GM23248 (cell line): ENCODE results near the gene GPR4. TPM values are rescaled to one million over a fixed set of nuclear protein-coding genes. Genes with fewer than 3 reads are reported as not detected.

ENCODE experiments used
- DNase-seq: peaks from one replicate; pipeline ENCODE4 v3.0.0-alpha.2; 2015
- H2AFZ ChIP-seq: fragments of 200-600 bp; sonication (generic); 2 replicates; pipeline ENCODE4 v1.6.1; 2016; ENCODE audit warnings: antibody characterized with exemption
- H3F3A ChIP-seq: fragments of 200-600 bp; sonication (generic); 2 replicates; pipeline ENCODE4 v1.6.1; 2016; ENCODE audit warnings: mild to moderate bottlenecking, antibody characterized with exemption, mixed run types; ENCODE audit not compliant: insufficient read depth
- H3K27ac ChIP-seq: fragments of 200-600 bp; sonication (generic); 2 replicates; pipeline ENCODE4 v1.5.1; 2016; ENCODE audit warnings: mild to moderate bottlenecking
- H3K27me3 ChIP-seq: fragments of 200-600 bp; sonication (generic); replicated peaks from 2 replicates; pipeline ENCODE4 v1.6.1; 2016; ENCODE audit warnings: mild to moderate bottlenecking; ENCODE audit not compliant: insufficient read depth
- H3K36me3 ChIP-seq: fragments of 200-600 bp; sonication (generic); 2 replicates; pipeline ENCODE4 v1.6.1; 2016; ENCODE audit warnings: low read depth, mild to moderate bottlenecking
- H3K4me1 ChIP-seq: fragments of 200-600 bp; sonication (generic); 2 replicates; pipeline ENCODE4 v1.6.1; 2016; ENCODE audit warnings: mild to moderate bottlenecking; ENCODE audit not compliant: insufficient read depth
- H3K4me2 ChIP-seq: fragments of 200-600 bp; sonication (generic); one replicate; pipeline ENCODE4 v1.6.1; 2016; ENCODE audit warnings: mild to moderate bottlenecking; ENCODE audit not compliant: unreplicated experiment
- H3K4me3 ChIP-seq: fragments of 200-600 bp; sonication (generic); 2 replicates; pipeline ENCODE4 v1.5.1; 2016; ENCODE audit warnings: mild to moderate bottlenecking
- H3K79me2 ChIP-seq: fragments of 200-600 bp; sonication (generic); 2 replicates; pipeline ENCODE4 v1.6.1; 2016; ENCODE audit warnings: mild to moderate bottlenecking; ENCODE audit not compliant: insufficient read depth
- H3K9ac ChIP-seq: fragments of 200-600 bp; sonication (generic); 2 replicates; pipeline ENCODE4 v1.6.1; 2016; ENCODE audit warnings: mild to moderate bottlenecking
- H3K9me2 ChIP-seq: fragments of 200-600 bp; sonication (generic); 2 replicates; pipeline ENCODE4 v1.6.1; 2016; ENCODE audit warnings: mixed run types, mild to moderate bottlenecking, moderate library complexity; ENCODE audit not compliant: insufficient read depth
- H3K9me3 ChIP-seq: fragments of 200-600 bp; sonication (generic); one replicate; pipeline ENCODE4 v1.6.1; 2017; ENCODE audit warnings: low read depth
- H4K20me1 ChIP-seq: fragments of 200-600 bp; sonication (generic); 2 replicates; pipeline ENCODE4 v1.6.0; 2016; ENCODE audit not compliant: insufficient read depth
- EZH2 ChIP-seq: fragments of 200-600 bp; sonication (generic); IDR thresholded peaks from 2 replicates; pipeline ENCODE4 v1.6.1; 2018; ENCODE audit warnings: antibody characterized with exemption, mild to moderate bottlenecking; ENCODE audit not compliant: insufficient read depth, poor library complexity, severe bottlenecking
- EZH2phosphoT487 ChIP-seq: fragments of 200-600 bp; sonication (generic); IDR thresholded peaks from 2 replicates; pipeline ENCODE4 v1.6.1; 2018; ENCODE audit warnings: antibody characterized with exemption, moderate library complexity, mild to moderate bottlenecking, low read depth; ENCODE audit not compliant: insufficient read depth
- WGBS, 2 experiments: methylation state at CpG; one replicate each; pipeline ENCODE4 v1.1.6; 2015 to 2017; ENCODE audit warnings: low lambda C conversion rate in 2 of 2, low coverage in 1 of 2; ENCODE audit errors: missing lambda C conversion rate in 2 of 2; 5-methylcytosine and 5-hydroxymethylcytosine counted together
- in situ Hi-C: fragments of 300-500 bp; cut with MboI; formaldehyde crosslinking; loops from 2 replicates; pipeline ENCODE4 v1.15.0; 2020
- polyA plus RNA-seq: library from polyadenylated mRNA; unstranded; fragments of >200 nt; fragmentation: Nextera tagmentation; extraction: Ambion mirVana; gene quantifications from 2 replicates; pipeline ENCODE4 v1.2.1, GENCODE V29; 2016
- total RNA-seq: library from RNA; depleted of rRNA; stranded (reverse); fragments of >200 nt; shearing (Covaris generic); gene quantifications from 2 replicates; pipeline ENCODE4 v1.2.3, GENCODE V29; 2014

The GPR4 gene
- total and polyA plus RNA-seq, 2 experiments from 2014 or later, result 0.32 to 1.6 TPM

GRCh38 chr19:45575216-45575615 is 26.8 kb downstream of the GPR4 start:
- in situ Hi-C loops, result no loop called here

GRCh38 chr19:45574526-45574925 is 27.5 kb downstream of the GPR4 start:
- H3K4me1 ChIP-seq, result peaks cover 30% of the 10 kb centered on the region
- H4K20me1 ChIP-seq, result no peaks in the 10 kb centered on the region
- no peaks in the 10 kb centered on the region for H3K27me3 ChIP-seq
- no peak for TF ChIP-seq EZH2phosphoT487
- TF ChIP-seq EZH2, result no peak
- H3K27ac ChIP-seq, result no peak overlapping the region
- H3K36me3 ChIP-seq, result no peaks in the 10 kb centered on the region
- H3K9me2 ChIP-seq, result no peaks in the 10 kb centered on the region
- in situ Hi-C loops, result no loop called here
- H2AFZ ChIP-seq, result no peak overlapping the region
- WGBS, 2 experiments, result 83 to 88% methylated on average over 4 of the region's 4 CpGs
- DNase-seq, result no peak
- H3K4me3 ChIP-seq, result no peak overlapping the region
- no peak overlapping the region for H3K4me2 ChIP-seq
- H3F3A ChIP-seq, result peaks cover 45% of the 10 kb centered on the region
- H3K9ac ChIP-seq, result no peak overlapping the region
- no peaks in the 10 kb centered on the region for H3K9me3 ChIP-seq
- H3K79me2 ChIP-seq, result peaks cover 45% of the 10 kb centered on the region

More at GRCh38 chr19:45575216-45575615, 26.8 kb downstream of the GPR4 start:
- peaks cover 24% of the 10 kb centered on the region for H3K4me1 ChIP-seq
- H3F3A ChIP-seq, result peaks cover 38% of the 10 kb centered on the region
- no peak for DNase-seq
- no peaks in the 10 kb centered on the region for H3K27me3 ChIP-seq
- no peak for TF ChIP-seq EZH2phosphoT487
- no peak for TF ChIP-seq EZH2
- no peak overlapping the region for H3K9ac ChIP-seq
- H3K4me3 ChIP-seq, result no peak overlapping the region
- no peaks in the 10 kb centered on the region for H3K36me3 ChIP-seq
- H3K27ac ChIP-seq, result no peak overlapping the region
- H3K79me2 ChIP-seq, result peaks cover 48% of the 10 kb centered on the region
- no peaks in the 10 kb centered on the region for H3K9me2 ChIP-seq
- WGBS, 2 experiments, result 93% methylated on average over 5 of the region's 5 CpGs
- H3K4me2 ChIP-seq, result no peak overlapping the region
- no peak overlapping the region for H2AFZ ChIP-seq
- H4K20me1 ChIP-seq, result no peaks in the 10 kb centered on the region
- H3K9me3 ChIP-seq, result no peaks in the 10 kb centered on the region

GRCh38 chr19:45571457-45572220 is 30.4 kb downstream of the GPR4 start:
- in situ Hi-C loops, result no loop called here
- Histone ChIP-seq H2AFZ (no peak overlapping the region), H3K4me2 (no peak overlapping the region), H3F3A (peaks cover 27% of the 10 kb centered on the region), H3K9me3 (no peaks in the 10 kb centered on the region), H3K4me3 (no peak overlapping the region), H4K20me1 (no peaks in the 10 kb centered on the region), H3K79me2 (peaks cover 46% of the 10 kb centered on the region), H3K27me3 (no peaks in the 10 kb centered on the region), H3K9ac (no peak overlapping the region), H3K4me1 (peaks cover 22% of the 10 kb centered on the region), H3K36me3 (no peaks in the 10 kb centered on the region), H3K9me2 (no peaks in the 10 kb centered on the region), H3K27ac (no peak overlapping the region)
- 82 to 88% methylated on average over 8 of the region's 8 CpGs for WGBS, 2 experiments
- TF ChIP-seq EZH2 (no peak), EZH2phosphoT487 (no peak)
- DNase-seq, result no peak

GRCh38 chr19:45569619-45570421 is 32.2 kb downstream of the GPR4 start:
- no peaks in the 10 kb centered on the region for H3K27me3 ChIP-seq
- no peak overlapping the region for H3K4me3 ChIP-seq
- no peaks in the 10 kb centered on the region for H4K20me1 ChIP-seq
- no peaks in the 10 kb centered on the region for H3K9me3 ChIP-seq
- H2AFZ ChIP-seq, result no peak overlapping the region
- no peaks in the 10 kb centered on the region for H3K36me3 ChIP-seq
- H3K4me1 ChIP-seq, result peaks cover 18% of the 10 kb centered on the region
- H3K9me2 ChIP-seq, result no peaks in the 10 kb centered on the region
- WGBS, 2 experiments, result 37% methylated on average over 15 of the region's 15 CpGs
- H3K9ac ChIP-seq, result no peak overlapping the region
- DNase-seq, result peak; percentile 68
- H3K27ac ChIP-seq, result peak overlapping the region; percentile 64; the same call in 1 of the 2 replicates
- no peak overlapping the region for H3K4me2 ChIP-seq
- H3F3A ChIP-seq, result peaks cover 11% of the 10 kb centered on the region; the same call in 1 of the 2 replicates
- H3K79me2 ChIP-seq, result peaks cover 45% of the 10 kb centered on the region
- in situ Hi-C loops, result no loop called here
- TF ChIP-seq EZH2, result no peak
- no peak for TF ChIP-seq EZH2phosphoT487
